Glutamatergic neuron (in vitro differentiated cells): ENCODE results near the gene CDK6. TPM values are rescaled to one million over a fixed set of nuclear protein-coding genes. Genes with fewer than 3 reads are reported as not detected.

Experiments
- DNase-seq: peaks from one replicate; pipeline ENCODE4 v3.0.0; 2022
- H3K27ac Mint-ChIP-seq: one replicate; pipeline ENCODE4 v1.8.0; 2020; ENCODE audit warnings: mild to moderate bottlenecking, mixed read lengths, inconsistent platforms; ENCODE audit not compliant: unreplicated experiment
- H3K27me3 Mint-ChIP-seq: one replicate; pipeline ENCODE4 v1.8.0; 2020; ENCODE audit warnings: mild to moderate bottlenecking, moderate library complexity, mixed read lengths, inconsistent platforms; ENCODE audit not compliant: unreplicated experiment
- H3K36me3 Mint-ChIP-seq: one replicate; pipeline ENCODE4 v1.8.0; 2020; ENCODE audit warnings: mild to moderate bottlenecking, mixed read lengths, inconsistent platforms; ENCODE audit not compliant: unreplicated experiment
- H3K4me1 Mint-ChIP-seq: one replicate; pipeline ENCODE4 v1.8.0; 2020; ENCODE audit warnings: mild to moderate bottlenecking, low read depth, mixed read lengths, inconsistent platforms; ENCODE audit not compliant: unreplicated experiment
- H3K4me3 Mint-ChIP-seq: one replicate; pipeline ENCODE4 v1.8.0; 2020; ENCODE audit warnings: mild to moderate bottlenecking, mixed read lengths, inconsistent platforms; ENCODE audit not compliant: unreplicated experiment
- H3K9me3 Mint-ChIP-seq: one replicate; pipeline ENCODE4 v1.8.0; 2020; ENCODE audit warnings: mild to moderate bottlenecking, moderate library complexity, mixed read lengths, inconsistent platforms; ENCODE audit not compliant: unreplicated experiment
- CTCF ChIP-seq: fragments of 200-600 bp; sonication (generic); IDR thresholded peaks from one replicate; pipeline ENCODE4 v1.5.0; 2021; ENCODE audit not compliant: partially characterized antibody, unreplicated experiment
- total RNA-seq: library from RNA; stranded (reverse); fragmentation: NEBNext Ultra II Directional; extraction: Animal tissue kit (Norgen Biotek cat#: 25700); gene quantifications from one replicate; pipeline ENCODE4 v1.2.1, GENCODE V29; 2021; ENCODE audit not compliant: unreplicated experiment

CDK6 gene
- total RNA-seq, 1 donor from 2014 or later, result 111 TPM

- TF ChIP-seq CTCF, result no peak
- Mint-ChIP-seq H3K27me3 (no peaks in the 10 kb centered on the region), H3K27ac (no peak overlapping the region)
Observed at GRCh38 chr7:92613214-92613613, 223.2 kb downstream of the CDK6 start.

GRCh38 chr7:92612501-92612900, 223.9 kb downstream of the CDK6 start:
- Mint-ChIP-seq H3K27me3 (no peaks in the 10 kb centered on the region), H3K4me1 (peaks cover 14% of the 10 kb centered on the region), H3K9me3 (peaks cover 3% of the 10 kb centered on the region), H3K4me3 (no peak overlapping the region), H3K27ac (no peak overlapping the region), H3K36me3 (no peaks in the 10 kb centered on the region)
- no peak for DNase-seq
- no peak for TF ChIP-seq CTCF

More at GRCh38 chr7:92613214-92613613, 223.2 kb downstream of the CDK6 start:
- DNase-seq, result no peak
- peaks cover 3% of the 10 kb centered on the region for H3K9me3 Mint-ChIP-seq
- H3K4me3 Mint-ChIP-seq, result no peak overlapping the region
- H3K36me3 Mint-ChIP-seq, result no peaks in the 10 kb centered on the region
- H3K4me1 Mint-ChIP-seq, result peaks cover 16% of the 10 kb centered on the region

GRCh38 chr7:92611735-92612134, 224.6 kb downstream of the CDK6 start:
- no peak for TF ChIP-seq CTCF
- Mint-ChIP-seq H3K36me3 (no peaks in the 10 kb centered on the region), H3K4me1 (peaks cover 14% of the 10 kb centered on the region), H3K27ac (no peak overlapping the region), H3K27me3 (no peaks in the 10 kb centered on the region), H3K9me3 (peaks cover 3% of the 10 kb centered on the region), H3K4me3 (no peak overlapping the region)
- no peak for DNase-seq

- Mint-ChIP-seq H3K4me1 (peaks cover 6% of the 10 kb centered on the region), H3K27ac (no peak overlapping the region), H3K4me3 (no peak overlapping the region), H3K36me3 (no peaks in the 10 kb centered on the region), H3K9me3 (peaks cover 3% of the 10 kb centered on the region), H3K27me3 (no peaks in the 10 kb centered on the region)
- peak; percentile 47 for TF ChIP-seq CTCF
- no peak for DNase-seq
Observed at GRCh38 chr7:92609921-92610518, 226.4 kb downstream of the CDK6 start.

- Mint-ChIP-seq H3K9me3 (peaks cover under 1% of the 10 kb centered on the region), H3K4me1 (no peaks in the 10 kb centered on the region), H3K27me3 (no peaks in the 10 kb centered on the region), H3K36me3 (no peaks in the 10 kb centered on the region), H3K4me3 (peak overlapping the region; percentile 64), H3K27ac (no peak overlapping the region)
- TF ChIP-seq CTCF, result no peak
- no peak for DNase-seq
Observed at GRCh38 chr7:92608380-92609322, 227.7 kb downstream of the CDK6 start.
